ENCODE measurements around the gene NUP88.

The NUP88 gene

DNA sequence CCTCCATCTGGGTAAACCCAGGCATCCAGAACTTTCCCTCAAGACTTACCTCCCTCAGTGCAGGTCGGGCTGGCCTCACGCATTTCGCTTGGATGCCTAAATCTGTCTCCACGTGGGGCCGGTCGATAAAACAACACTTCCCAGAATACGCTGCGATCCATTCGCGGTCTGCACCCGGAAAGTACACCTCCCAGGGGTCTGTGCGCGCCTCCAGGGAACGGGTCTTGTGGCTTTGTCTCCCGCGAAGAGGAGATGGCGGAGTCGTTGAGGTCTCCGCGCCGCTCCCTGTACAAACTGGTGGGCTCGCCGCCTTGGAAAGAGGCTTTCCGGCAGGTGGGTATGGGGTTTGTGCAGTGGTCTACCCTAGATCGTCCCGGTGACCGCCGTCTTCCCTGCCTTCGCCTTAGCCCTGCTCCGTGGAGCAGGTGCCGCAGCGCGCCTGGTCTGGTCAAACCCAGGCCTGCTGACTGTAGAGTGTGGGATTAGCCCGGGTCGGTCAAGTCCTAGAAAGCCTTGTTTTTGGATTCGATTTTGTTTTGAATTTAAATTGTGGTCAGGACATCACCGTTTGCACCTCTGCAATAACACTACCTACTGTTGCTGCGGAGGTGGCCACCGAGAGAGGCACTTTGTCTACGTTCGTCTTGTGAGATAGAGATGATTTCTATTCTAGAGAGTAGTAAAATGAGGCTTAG is 644 bp upstream of the NUP88 start, which contains the start of gene RPAIN:
Gene RPAIN (plus strand): TSS at position 224 of the 695 bp plus-strand sequence. CDS start 29 bp downstream, at position 253.
- in situ Hi-C loops (cut with MboI; ENCODE audit: low sequenced_read_pairs), result no loop called here

DNA sequence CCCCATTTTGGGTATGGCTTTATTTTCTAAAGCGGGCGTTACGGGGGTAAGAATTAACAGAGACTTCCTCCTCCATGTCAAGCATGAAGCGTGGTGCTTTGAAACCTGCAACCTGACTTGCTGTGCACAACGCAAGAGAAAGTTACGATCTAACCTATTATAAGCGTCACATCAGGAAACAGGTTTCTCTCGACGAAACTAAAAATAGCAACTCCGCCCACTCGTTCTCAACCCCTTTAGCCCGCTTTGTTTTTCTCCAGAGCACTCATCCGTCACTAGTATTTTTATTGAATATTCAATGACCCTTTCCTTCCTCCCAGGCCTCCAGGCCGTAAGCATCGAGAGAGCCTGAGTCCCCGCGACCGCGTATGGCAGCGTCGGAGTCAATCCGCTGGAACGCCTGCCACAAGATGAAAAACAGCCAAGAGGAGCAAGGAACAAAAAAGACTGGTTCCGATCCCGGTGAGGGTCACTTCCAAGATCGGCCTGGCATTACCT is 555 bp downstream of the NUP88 start:
- in situ Hi-C loops (cut with MboI; ENCODE audit: low sequenced_read_pairs), result no loop called here

DNA sequence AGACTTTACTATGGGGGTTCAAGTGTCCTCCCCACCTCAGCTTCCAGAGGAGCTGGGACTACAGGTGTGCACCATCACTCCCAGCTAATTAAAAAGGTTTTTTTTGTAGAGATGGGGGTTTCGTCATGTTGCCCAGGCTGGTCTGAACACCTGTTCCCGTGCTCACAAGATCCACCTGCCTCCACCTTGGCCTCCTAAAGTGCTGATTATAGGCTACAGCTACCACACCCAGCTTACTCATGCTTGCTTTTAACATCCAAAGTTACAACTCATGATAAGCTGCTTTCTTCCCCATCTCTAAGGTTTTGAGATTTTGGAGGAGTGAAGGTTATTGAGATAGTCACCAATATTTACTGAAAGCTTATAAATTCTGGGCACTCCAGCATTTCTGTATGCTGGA is 2.6 kb downstream of the NUP88 start:
- in situ Hi-C loops (cut with MboI; ENCODE audit: low sequenced_read_pairs), result no loop called here

DNA sequence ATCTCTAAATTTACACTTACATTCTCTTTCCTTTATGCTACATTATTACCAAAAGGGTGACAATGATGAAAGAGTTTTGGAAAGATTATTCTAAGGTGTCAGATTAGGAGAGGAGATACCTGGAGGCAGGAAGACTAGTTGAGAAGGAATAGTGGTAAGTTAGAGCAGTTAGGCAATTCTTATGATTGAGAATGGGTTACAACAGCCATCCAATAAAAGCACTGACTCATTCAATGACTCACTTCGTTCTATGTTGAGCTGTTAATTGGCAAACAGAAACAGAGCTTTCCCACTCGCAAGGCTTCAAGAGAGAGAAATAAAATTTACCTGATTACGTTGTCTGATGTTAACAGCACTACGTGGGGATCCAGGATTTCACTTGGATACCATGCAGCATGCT is 5.8 kb downstream of the NUP88 start:
- in situ Hi-C loops (cut with MboI; ENCODE audit: low sequenced_read_pairs), result no loop called here

DNA sequence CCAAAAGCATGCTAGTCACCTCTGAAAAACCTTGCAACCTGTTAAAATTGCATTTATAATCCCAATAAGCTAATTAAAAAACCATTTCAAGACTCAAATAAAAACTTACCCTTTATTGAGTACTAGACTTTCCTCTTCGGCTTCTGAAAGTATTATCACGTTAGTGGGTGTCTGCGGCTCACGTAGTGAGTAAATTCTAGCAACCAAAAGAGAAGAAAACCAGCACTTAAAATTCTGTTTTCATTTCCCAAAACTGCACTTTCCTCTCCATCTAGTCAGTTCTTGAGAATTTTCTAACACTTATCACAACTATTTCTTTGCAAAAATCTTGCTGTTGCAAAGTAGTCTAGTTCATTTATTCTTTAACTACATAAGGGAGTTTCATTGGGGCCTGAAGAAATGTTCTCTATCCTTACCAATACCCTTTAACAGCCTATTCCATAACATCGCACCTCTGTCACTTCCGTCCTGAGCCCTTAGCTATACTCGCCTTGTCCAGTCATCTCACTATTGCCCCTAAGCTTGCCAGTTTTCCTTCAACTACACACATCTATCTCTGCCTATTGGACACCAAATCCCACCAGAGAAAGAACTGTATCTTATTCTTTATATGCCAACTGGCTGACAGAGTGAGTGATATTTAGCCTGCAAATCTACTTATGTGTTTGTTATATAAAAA is 8.7 kb downstream of the NUP88 start:
- in situ Hi-C loops (cut with MboI; ENCODE audit: low sequenced_read_pairs), result no loop called here

DNA sequence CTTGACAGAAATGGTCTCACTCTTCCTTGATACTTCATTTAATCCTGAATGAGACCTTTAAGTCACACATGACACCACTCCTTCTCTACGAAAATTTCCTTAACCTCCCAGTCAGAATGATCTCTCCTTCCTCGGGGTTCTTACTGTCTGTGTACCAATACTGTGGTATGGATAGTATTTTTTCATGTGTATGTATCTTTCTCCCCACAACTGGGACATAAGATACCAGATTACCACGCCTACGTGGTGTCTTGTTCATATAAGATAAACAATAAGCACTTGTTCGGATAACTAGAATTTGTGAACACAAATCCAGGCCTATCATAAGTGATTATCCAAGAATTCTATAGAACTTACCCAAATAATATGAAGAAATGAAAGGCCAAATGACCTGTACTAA is 11.3 kb downstream of the NUP88 start:
- in situ Hi-C loops (cut with MboI; ENCODE audit: low sequenced_read_pairs), result no loop called here

DNA sequence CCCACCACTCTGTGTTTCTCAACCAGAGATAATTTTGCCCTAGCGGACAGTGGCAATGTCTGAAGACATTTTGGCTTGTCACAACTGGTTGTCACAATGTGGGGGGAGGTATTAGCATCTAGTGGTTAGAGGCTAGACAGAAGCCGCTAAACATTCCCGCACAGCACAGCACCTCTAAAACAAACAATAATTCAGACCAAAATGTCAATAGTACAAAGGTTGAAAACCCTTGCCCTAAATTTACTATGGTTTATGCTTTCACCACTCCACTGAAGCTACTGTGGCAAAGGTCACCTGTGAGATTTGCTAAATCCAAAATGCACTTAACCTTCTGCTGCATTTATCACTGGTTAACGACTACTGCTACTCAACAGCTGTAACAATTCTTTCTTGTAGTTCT is 14.1 kb downstream of the NUP88 start:
- in situ Hi-C loops (cut with MboI; ENCODE audit: low sequenced_read_pairs), result no loop called here

DNA sequence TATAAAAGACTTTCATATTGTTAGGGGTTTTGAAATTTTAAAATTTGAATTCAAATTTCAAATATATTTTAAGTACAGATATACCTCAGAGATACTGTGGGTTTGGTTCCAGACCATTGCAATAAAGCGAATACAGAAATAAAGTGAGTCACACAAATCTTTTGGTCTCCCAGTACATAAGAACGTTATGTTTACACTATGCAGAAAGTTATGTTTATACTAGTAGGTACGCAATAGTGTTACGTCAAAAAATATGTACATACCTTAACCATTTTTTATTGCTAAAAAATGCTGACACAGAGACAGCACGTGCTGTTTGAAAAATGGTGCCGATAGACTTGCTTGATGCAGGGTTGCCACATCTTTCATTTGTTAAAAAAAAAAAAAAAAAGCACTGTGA is 19.7 kb downstream of the NUP88 start:
- in situ Hi-C loops (cut with MboI; ENCODE audit: low sequenced_read_pairs), result no loop called here

DNA sequence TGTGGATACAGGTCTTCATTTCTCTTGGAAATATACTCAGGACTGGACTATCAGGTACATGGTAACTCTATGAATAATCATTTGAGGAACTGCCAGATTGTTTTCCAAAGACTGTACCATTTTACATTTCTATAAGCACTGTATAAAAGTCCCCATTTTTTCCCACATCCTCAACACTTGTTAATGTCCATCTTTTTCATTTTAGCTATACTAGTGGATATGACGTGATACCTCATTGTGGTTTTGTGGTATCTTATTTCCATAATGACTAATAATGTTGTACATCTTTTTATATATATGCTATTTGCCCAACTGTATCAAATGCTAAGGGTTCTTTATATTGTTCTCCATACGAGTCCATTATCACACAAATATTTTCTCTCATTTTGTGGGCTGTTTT is 22.9 kb downstream of the NUP88 start:
- in situ Hi-C loops (cut with MboI; ENCODE audit: low sequenced_read_pairs), result no loop called here

DNA sequence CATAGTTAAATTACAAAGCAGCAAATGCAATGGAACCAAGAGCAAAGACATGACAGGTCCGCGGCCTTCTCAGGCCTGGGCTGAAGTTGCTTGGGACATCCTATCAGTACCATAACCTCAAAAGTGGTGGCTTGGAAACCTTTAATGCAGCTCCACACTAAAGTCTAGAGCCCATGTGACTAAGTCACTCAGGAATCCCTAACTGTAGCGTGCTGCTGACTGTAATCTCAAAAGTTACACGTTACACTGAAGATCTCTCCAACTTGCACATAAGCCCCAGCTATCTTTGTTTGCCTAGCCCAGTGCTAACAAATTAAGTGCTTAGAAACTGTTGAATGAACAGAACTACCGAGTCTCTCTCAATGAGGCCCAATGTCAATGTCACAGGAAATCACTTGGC is 27.8 kb downstream of the NUP88 start:
- in situ Hi-C loops (cut with MboI; ENCODE audit: low sequenced_read_pairs), result no loop called here

DNA sequence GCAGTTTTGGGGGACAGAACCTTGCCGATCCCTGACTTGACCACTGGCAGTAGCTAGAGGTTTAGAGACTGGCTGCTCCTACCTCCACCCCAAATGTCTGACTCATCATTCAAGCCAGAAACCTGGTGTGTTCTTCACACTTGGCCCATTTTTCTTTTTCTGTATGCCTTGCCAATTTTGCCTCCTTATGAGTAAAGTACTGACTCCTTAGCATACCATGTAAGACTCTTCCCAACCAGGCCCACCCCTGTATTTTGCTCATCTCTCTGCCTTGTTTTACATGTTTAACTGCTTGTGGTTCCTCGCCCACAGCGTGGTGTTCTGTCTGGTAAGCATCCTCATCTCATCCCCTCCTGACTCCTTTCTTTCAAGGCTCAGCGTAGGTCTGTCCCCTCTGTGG is 37.9 kb downstream of the NUP88 start:
- in situ Hi-C loops (cut with MboI; ENCODE audit: low sequenced_read_pairs), result no loop called here

DNA sequence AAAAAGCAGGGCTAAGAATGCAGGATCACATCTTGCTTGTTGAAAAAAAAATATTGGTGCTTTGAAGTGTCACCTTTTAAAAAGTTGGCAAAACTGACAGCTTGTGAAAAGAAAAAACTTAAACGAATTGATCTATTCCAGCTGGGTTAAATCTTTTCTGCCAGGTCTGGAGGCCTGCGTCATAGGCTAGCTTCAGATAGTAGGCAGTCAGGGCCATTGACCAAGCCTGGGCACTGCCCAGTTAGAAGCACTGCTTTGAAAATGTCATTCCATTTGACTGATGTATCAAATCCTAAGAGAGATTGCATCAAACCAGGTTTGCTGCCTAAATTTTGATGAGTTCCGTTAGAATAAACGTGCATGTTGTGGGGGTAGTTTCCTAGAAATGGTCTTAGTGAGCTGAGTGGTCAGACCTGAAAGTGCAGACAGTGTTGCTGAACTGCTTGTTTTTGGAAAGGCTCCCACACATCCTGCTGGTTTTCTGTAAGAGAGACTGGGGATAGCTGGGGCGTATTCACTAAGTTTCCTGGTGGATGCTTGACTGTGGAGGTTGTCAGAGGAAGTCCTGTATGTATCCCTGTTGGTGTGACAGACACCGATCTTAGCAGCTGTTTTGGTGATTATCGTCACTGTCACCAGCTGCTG is 38.8 kb downstream of the NUP88 start:
- in situ Hi-C loops (cut with MboI; ENCODE audit: low sequenced_read_pairs), result no loop called here

DNA sequence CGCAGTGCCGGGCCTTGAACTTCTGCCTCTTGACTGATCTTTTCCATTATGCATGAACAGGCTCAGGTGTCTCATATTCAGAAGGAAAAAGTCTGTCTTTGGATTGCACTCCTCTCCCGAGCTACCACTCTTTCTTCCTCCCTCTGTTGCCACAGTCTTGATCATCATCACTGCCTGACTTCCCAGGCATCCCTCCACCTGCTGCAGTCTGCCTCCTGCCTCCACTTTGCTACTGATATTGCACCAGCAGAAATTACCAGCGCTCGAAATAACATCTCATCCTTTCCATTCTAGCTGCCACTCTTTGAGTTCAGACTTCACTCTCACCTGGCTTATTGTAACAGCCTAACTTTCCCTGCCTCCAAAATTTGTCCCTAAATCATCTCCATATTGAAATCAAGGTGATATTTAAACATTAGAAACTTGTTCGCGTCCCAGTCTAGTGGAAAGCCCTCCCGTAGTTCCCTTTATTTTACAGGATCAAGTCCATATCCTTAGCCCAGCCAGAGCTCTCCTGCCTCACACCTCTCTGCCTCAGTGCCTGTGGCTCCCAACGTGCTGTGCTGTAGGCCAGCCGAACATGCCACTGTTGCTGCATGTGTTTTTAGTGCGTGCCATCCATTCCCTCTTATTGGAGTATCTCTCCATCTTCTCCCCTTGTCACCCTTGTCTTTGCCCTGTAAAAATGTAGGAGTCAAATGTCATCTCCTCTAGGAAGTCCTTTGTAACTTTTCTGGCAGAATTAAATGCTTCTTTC is 39.9 kb downstream of the NUP88 start:
- in situ Hi-C loops (cut with MboI; ENCODE audit: low sequenced_read_pairs), result no loop called here

DNA sequence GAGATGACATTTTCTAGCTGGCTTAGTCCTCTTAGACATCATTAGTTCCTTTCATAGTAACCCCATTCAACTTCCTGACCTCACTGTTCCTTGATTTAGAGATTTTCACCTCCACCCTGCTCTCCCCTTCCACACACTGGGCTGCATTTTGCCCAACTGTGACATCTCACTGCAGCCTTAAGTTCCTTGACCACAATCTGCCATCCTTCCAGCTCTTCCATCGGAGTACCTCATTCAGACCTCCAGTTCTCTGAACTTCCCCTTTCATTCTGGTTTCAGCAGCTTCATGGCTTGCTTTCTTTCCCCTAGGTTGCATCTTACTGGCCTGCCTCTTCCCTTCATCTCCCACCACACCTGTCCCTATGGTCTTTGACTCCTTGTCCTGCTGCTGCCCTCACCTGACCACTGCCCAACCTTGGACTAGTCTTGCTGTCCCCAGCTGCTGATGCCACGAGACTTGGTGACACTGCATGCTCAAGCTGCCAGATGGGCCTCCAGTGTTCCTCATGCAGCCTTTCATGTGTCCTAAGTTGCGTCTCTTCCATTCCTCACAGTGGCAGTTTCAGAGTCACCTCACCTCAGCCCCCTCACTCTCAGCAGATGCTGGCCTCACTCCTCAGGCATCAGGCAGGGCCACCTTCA is 40.8 kb downstream of the NUP88 start:
- in situ Hi-C loops (cut with MboI; ENCODE audit: low sequenced_read_pairs), result no loop called here

DNA sequence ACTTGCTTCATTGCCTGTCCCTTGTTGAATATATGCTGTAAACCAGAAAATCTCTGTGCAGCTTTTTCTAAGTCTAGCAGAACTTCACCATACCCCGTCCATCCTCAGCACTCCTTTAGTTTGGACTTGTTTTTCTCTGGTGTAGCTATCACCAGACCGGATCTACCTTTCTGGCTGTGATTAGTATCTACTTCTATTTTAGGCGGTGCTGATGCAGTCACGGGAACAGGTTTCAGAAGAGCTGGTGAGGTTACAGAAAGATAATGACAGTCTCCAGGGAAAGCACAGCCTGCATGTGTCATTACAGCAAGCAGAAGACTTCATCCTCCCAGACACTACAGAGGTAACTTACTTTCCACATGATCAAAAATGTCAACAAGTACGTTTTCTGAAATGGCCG is 46.4 kb downstream of the NUP88 start:
- in situ Hi-C loops (cut with MboI; ENCODE audit: low sequenced_read_pairs), result no loop called here

DNA sequence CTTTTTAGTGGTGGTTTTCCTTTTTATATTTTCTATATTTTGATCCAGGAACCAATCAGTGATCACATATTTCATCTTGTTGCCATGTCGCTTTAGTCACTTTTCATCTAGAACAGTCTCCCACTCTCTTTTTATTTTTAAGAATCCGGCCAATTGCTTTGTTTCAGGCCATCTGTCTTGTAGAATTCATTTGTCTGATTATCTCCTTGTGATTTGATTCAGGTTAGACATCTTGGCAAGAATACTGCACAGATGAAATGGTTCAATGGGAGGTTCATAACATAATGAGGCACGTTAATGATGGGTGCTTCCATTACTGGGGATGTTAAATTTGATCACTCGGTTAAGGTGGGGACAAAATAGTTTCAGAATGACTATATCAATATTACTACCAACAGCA is 49.1 kb downstream of the NUP88 start:
- in situ Hi-C loops (cut with MboI; ENCODE audit: low sequenced_read_pairs), result no loop called here

DNA sequence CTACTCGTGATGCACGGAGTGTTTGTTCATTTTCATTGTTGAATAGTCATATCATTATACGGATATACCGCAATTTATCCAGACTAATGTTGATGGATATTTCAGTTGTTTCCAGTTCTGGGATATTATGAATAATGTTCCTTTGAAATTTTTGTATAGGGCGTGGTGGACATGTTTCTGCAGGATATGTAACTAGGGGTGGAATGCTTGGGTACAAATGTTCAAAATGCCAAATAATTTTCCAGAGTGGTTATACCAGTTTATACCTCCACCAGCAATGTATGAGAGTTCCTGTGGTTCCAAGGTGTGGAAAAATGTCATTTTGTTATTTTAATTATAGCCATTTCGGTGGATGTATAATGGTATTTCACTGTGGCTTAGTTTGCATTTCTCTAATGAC is 53.6 kb downstream of the NUP88 start:
- in situ Hi-C loops (cut with MboI; ENCODE audit: low sequenced_read_pairs), result no loop called here

DNA sequence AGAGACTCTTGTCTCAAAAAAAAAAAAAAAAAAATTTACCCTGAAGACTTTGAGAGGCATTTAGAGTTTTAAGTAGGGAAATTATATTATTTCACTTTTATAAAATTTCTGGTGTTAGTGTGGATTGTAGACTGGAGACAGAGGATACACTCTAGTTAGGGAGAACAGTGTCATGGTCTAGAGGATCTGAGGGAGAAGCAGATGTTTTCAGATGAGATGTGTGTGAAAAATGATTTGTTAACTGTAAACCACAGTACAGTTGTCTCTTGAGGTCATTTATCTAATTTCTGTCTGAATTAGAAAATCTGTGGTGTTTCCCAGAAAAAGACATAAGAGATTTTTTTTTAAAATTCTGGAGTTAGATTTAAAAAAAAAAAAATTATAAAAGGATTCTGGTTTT is 54.8 kb downstream of the NUP88 start:
- in situ Hi-C loops (cut with MboI; ENCODE audit: low sequenced_read_pairs), result no loop called here

DNA sequence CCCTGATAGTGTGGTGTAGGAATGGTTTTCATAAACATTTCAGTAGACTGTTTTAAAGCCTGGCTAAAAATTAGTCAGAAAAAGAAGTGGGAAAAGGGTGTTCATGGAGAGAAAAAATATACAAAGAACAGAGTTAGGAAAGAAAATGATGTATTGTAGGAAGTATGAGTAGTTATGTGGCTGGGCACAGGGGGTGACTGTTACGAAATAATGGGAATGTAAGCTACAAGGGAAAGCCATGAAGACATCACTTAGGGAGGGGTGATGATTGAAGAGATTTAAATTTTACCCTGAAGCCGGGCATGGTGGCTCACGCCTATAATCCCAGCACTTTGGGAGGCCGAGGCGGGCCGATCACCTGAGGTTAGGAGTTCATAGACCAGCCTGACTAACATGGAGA is 55.3 kb downstream of the NUP88 start:
- in situ Hi-C loops (cut with MboI; ENCODE audit: low sequenced_read_pairs), result no loop called here

DNA sequence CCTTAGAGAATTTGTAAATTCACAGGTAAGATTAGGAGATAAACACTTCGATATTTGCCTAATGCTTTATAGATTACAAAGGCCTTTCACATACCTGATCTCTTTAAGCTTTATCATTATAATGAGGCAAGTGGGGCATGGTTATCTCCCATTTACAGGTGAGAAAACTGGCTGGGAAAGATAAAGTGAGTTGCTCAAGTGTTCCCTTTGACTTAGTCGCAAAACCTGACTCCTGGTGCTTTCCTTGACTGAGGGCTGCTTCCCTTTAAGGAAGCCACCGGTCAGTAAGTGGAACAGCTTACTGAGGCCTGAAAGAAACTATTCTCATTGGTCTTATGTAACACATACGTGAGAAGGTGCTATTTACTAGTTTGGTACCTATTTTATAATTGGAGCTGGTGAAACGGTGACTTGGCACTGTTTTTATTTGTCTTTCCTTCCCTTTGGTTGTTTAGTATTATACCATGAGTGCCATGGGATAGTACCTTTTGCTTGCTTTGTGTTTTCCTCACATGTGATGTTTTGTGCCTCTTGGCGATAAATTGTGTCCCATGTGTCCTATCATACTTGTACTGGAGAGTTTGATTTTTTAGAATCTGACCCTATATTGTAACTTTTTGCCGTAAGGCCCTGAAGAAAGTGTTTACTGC is 57.2 kb downstream of the NUP88 start:
- in situ Hi-C loops (cut with MboI; ENCODE audit: low sequenced_read_pairs), result no loop called here
